Muscle of leg (tissue), 11 donors: ENCODE measurements around the gene RAB4B. TPM values are rescaled to one million over a fixed set of nuclear protein-coding genes. Genes with fewer than 3 reads are reported as not detected.

ENCODE experiments used
- DNase-seq: peaks from one replicate; pipeline ENCODE4 v3.0.0; 2013
- H3K27ac ChIP-seq: one replicate; pipeline ENCODE4 v1.5.1; 2013; ENCODE audit warnings: mild to moderate bottlenecking, low read length, control low read depth
- H3K27me3 ChIP-seq: one replicate; pipeline ENCODE4 v1.6.1; 2013; ENCODE audit warnings: low read length; ENCODE audit not compliant: control insufficient read depth, insufficient read depth
- H3K36me3 ChIP-seq: one replicate; pipeline ENCODE4 v1.6.1; 2013; ENCODE audit warnings: low read length; ENCODE audit not compliant: control insufficient read depth, insufficient read depth
- H3K4me1 ChIP-seq: one replicate; pipeline ENCODE4 v1.6.1; 2013; ENCODE audit warnings: low read length; ENCODE audit not compliant: control insufficient read depth, insufficient read depth
- H3K4me3 ChIP-seq: one replicate; pipeline ENCODE4 v1.5.1; 2013; ENCODE audit warnings: low read length, control low read depth
- H3K9me3 ChIP-seq: replicated peaks from 2 replicates; pipeline ENCODE4 v1.6.1; 2013; ENCODE audit warnings: low read depth, low read length; ENCODE audit not compliant: control insufficient read depth
- WGBS: methylation state at CpG from one replicate; pipeline ENCODE4 v1.1.5; 2013; ENCODE audit warnings: missing lambda C conversion rate; ENCODE audit not compliant: insufficient coverage; 5-methylcytosine and 5-hydroxymethylcytosine counted together
- polyA plus RNA-seq, 8 donors: library from polyadenylated mRNA; unstranded; fragments of 120-200 nt; gene quantifications; one replicate each; pipeline versions ENCODE4 v1.2.1 to v1.2.3, GENCODE V29; 2013; ENCODE audit warnings: inconsistent platforms in 1 of 8, low replicate concordance in 1 of 8; ENCODE audit not compliant: insufficient read length in 8 of 8, insufficient read depth in 1 of 8
- total RNA-seq: library from RNA; stranded (reverse); fragments of 120-200 nt; gene quantifications from one replicate; pipeline ENCODE4 v1.2.4, GENCODE V29; 2013

Gene RAB4B
- total and polyA plus RNA-seq, 9 donors: 6.0 to 11.0 (median 9.6) TPM

GRCh38 chr19:40750058-40750873, 27.8 kb upstream of the RAB4B start, which contains the start of gene ACTMAP:
TSS of gene ACTMAP (minus strand) at chr19:40750477. CDS start at chr19:40749803, 674 bp downstream.
- Histone ChIP-seq H3K27ac (peak within 1 kb of the TSS; percentile 97), H3K4me3 (peak within 1 kb of the TSS; percentile 73), H3K4me1 (peaks cover 27% of the 10 kb centered on the region), H3K36me3 (peaks cover 11% of the 10 kb centered on the region), H3K27me3 (no peaks in the 10 kb centered on the region), H3K9me3 (no peaks in the 10 kb centered on the region)
- under 1% methylated on average over 31 of the region's 43 CpGs for WGBS
- peak; percentile 100 for DNase-seq

- Histone ChIP-seq H3K27ac (peak within 1 kb of the TSS; percentile 97), H3K4me3 (peak within 1 kb of the TSS; percentile 73), H3K9me3 (no peaks in the 10 kb centered on the region), H3K4me1 (peaks cover 27% of the 10 kb centered on the region), H3K36me3 (peaks cover 19% of the 10 kb centered on the region), H3K27me3 (no peaks in the 10 kb centered on the region)
- WGBS: under 1% methylated on average over 45 of the region's 46 CpGs
- DNase-seq: peak; percentile 99
These were observed 27.0 kb upstream of the RAB4B start, which contains the start of gene SNRPA for GRCh38 chr19:40750874-40751537. TSS of gene SNRPA (plus strand) at chr19:40751203. CDS start at chr19:40751409, 206 bp downstream.

- peaks cover 27% of the 10 kb centered on the region for H3K4me1 ChIP-seq
- no peak for DNase-seq
- H3K27ac ChIP-seq: no peak overlapping the region
- peaks cover 31% of the 10 kb centered on the region for H3K36me3 ChIP-seq
- H3K27me3 ChIP-seq: no peaks in the 10 kb centered on the region
- WGBS: 83% methylated on average over 4 of the region's 12 CpGs
- no peaks in the 10 kb centered on the region for H3K9me3 ChIP-seq
- peak overlapping the region; percentile 73 for H3K4me3 ChIP-seq
These were observed 25.7 kb upstream of the RAB4B start for GRCh38 chr19:40752257-40752781.

GRCh38 chr19:40754611-40755247, 23.3 kb upstream of the RAB4B start:
- peaks cover 48% of the 10 kb centered on the region for H3K36me3 ChIP-seq
- no peak overlapping the region for H3K27ac ChIP-seq
- no peak for DNase-seq
- peaks cover 17% of the 10 kb centered on the region for H3K4me1 ChIP-seq
- no peaks in the 10 kb centered on the region for H3K9me3 ChIP-seq
- WGBS: 93% methylated on average over 6 of the region's 9 CpGs
- no peak overlapping the region for H3K4me3 ChIP-seq
- H3K27me3 ChIP-seq: no peaks in the 10 kb centered on the region

- no peaks in the 10 kb centered on the region for H3K9me3 ChIP-seq
- peaks cover 13% of the 10 kb centered on the region for H3K4me1 ChIP-seq
- no peaks in the 10 kb centered on the region for H3K27me3 ChIP-seq
- WGBS: no CpG with 5 or more reads among the region's 3 CpGs
- DNase-seq: no peak
- no peak overlapping the region for H3K27ac ChIP-seq
- peaks cover 53% of the 10 kb centered on the region for H3K36me3 ChIP-seq
- H3K4me3 ChIP-seq: no peak overlapping the region
These were observed 22.8 kb upstream of the RAB4B start for GRCh38 chr19:40755248-40755624.

- Histone ChIP-seq H3K36me3 (peaks cover 58% of the 10 kb centered on the region), H3K4me3 (no peak overlapping the region), H3K9me3 (no peaks in the 10 kb centered on the region), H3K27ac (no peak overlapping the region), H3K27me3 (no peaks in the 10 kb centered on the region), H3K4me1 (peaks cover 13% of the 10 kb centered on the region)
- no peak for DNase-seq
- WGBS: 100% methylated on average over 3 of the region's 8 CpGs
These were observed 22.3 kb upstream of the RAB4B start for GRCh38 chr19:40755791-40756190.

- no peak for DNase-seq
- no peak overlapping the region for H3K27ac ChIP-seq
- peaks cover 66% of the 10 kb centered on the region for H3K36me3 ChIP-seq
- 78% methylated on average over 5 of the region's 11 CpGs for WGBS
- H3K27me3 ChIP-seq: no peaks in the 10 kb centered on the region
- no peak overlapping the region for H3K4me3 ChIP-seq
- no peaks in the 10 kb centered on the region for H3K9me3 ChIP-seq
- peaks cover 12% of the 10 kb centered on the region for H3K4me1 ChIP-seq
These were observed 21.4 kb upstream of the RAB4B start for GRCh38 chr19:40756502-40757110.

- no peak for DNase-seq
These were observed 19.6 kb upstream of the RAB4B start for GRCh38 chr19:40758491-40758890.

GRCh38 chr19:40759352-40759751, 18.7 kb upstream of the RAB4B start:
- no peaks in the 10 kb centered on the region for H3K9me3 ChIP-seq
- H3K27ac ChIP-seq: no peak overlapping the region
- no peaks in the 10 kb centered on the region for H3K27me3 ChIP-seq
- WGBS: 89% methylated on average over 8 of the region's 13 CpGs
- H3K4me3 ChIP-seq: no peak overlapping the region
- DNase-seq: no peak
- H3K36me3 ChIP-seq: peaks cover 88% of the 10 kb centered on the region
- no peaks in the 10 kb centered on the region for H3K4me1 ChIP-seq

More at GRCh38 chr19:40758491-40758890, 19.6 kb upstream of the RAB4B start:
- H3K4me3 ChIP-seq: no peak overlapping the region
- no peaks in the 10 kb centered on the region for H3K9me3 ChIP-seq
- peaks cover 84% of the 10 kb centered on the region for H3K36me3 ChIP-seq
- 96% methylated on average over 3 of the region's 3 CpGs for WGBS
- H3K27me3 ChIP-seq: no peaks in the 10 kb centered on the region
- H3K4me1 ChIP-seq: peaks cover 3% of the 10 kb centered on the region
- H3K27ac ChIP-seq: no peak overlapping the region
